PC-9 (cell line): Measurements from ENCODE around the gene UVRAG. TPM values are rescaled to one million over a fixed set of nuclear protein-coding genes. Genes with fewer than 3 reads are reported as not detected.

Experiments
- BruUV-seq: library from RNA; stranded (reverse); fragments of 400-500 nt; replicated peaks from 2 replicates; lab custom pipeline; 2021; lab: Mats Ljungman, UMichigan
- CTCF ChIA-PET: fragments of 300-600 bp; sonication (Branson Sonifier 250); formaldehyde crosslinking; loops from one replicate; lab custom pipeline; 2022; ENCODE audit warnings: antibody characterized with exemption; lab: Charles Lee
- POLR2A ChIA-PET: fragments of 300-600 bp; sonication (Branson Sonifier 250); formaldehyde crosslinking; loops from one replicate; lab custom pipeline; 2022; ENCODE audit warnings: antibody characterized with exemption; ENCODE audit not compliant: unreplicated experiment; lab: Charles Lee
- DNase-seq, 2 experiments: peaks; one replicate each; pipeline versions ENCODE4 v3.0.0 to v3.0.0-alpha.2; 2015 to 2022; ENCODE audit warnings: mixed read lengths in 1 of 2
- H2AFZ ChIP-seq: fragments of 200-600 bp; sonication (generic); 2 replicates; pipeline ENCODE4 v1.8.1; 2017; ENCODE audit warnings: antibody characterized with exemption
- H3F3A ChIP-seq: fragments of 200-600 bp; sonication (generic); 2 replicates; pipeline ENCODE4 v1.8.1; 2017; ENCODE audit warnings: antibody characterized with exemption, mild to moderate bottlenecking, low read depth; ENCODE audit not compliant: insufficient read depth
- H3K27ac ChIP-seq: fragments of 200-600 bp; sonication (generic); 2 replicates; pipeline ENCODE4 v1.6.1; 2016; ENCODE audit warnings: mixed run types
- H3K27me3 ChIP-seq: fragments of 200-600 bp; sonication (generic); 2 replicates; pipeline ENCODE4 v1.6.1; 2016; ENCODE audit warnings: low read depth, mixed run types; ENCODE audit not compliant: insufficient read depth
- H3K36me3 ChIP-seq: fragments of 200-600 bp; sonication (generic); 2 replicates; pipeline ENCODE4 v1.6.1; 2016; ENCODE audit warnings: low read depth, mixed run types
- H3K4me1 ChIP-seq: fragments of 200-600 bp; sonication (generic); replicated peaks from 2 replicates; pipeline ENCODE4 v1.6.1; 2016; ENCODE audit warnings: mixed run types; ENCODE audit not compliant: insufficient read depth
- H3K4me2 ChIP-seq: fragments of 200-600 bp; sonication (generic); 2 replicates; pipeline ENCODE4 v1.6.1; 2017; ENCODE audit warnings: mixed run types
- H3K4me3 ChIP-seq: fragments of 200-600 bp; sonication (generic); 2 replicates; pipeline ENCODE4 v1.6.1; 2016; ENCODE audit warnings: mixed run types
- H3K79me2 ChIP-seq: fragments of 200-600 bp; sonication (generic); 2 replicates; pipeline ENCODE4 v1.6.1; 2017; ENCODE audit warnings: low read depth, mixed run types
- H3K9me2 ChIP-seq: fragments of 200-600 bp; sonication (generic); 2 replicates; pipeline ENCODE4 v1.8.1; 2017; ENCODE audit warnings: mild to moderate bottlenecking; ENCODE audit not compliant: insufficient read depth
- H3K9me3 ChIP-seq: fragments of 200-600 bp; sonication (generic); 2 replicates; pipeline ENCODE4 v1.8.1; 2016; ENCODE audit warnings: low read depth; ENCODE audit not compliant: insufficient read depth
- H4K20me1 ChIP-seq: fragments of 200-600 bp; sonication (generic); 2 replicates; pipeline ENCODE4 v1.8.1; 2017; ENCODE audit not compliant: insufficient read depth
- CTCF ChIP-seq: fragments of 200-600 bp; sonication (generic); conservative IDR thresholded peaks from 2 replicates; pipeline ENCODE4 v1.6.1; 2017; ENCODE audit warnings: mixed run types, antibody characterized with exemption, mild to moderate bottlenecking, moderate library complexity
- EZH2 ChIP-seq: fragments of 200-600 bp; sonication (generic); IDR thresholded peaks from 2 replicates; pipeline ENCODE4 v1.8.0; 2017; ENCODE audit warnings: antibody characterized with exemption, low read depth
- intact Hi-C: fragments of 100-400 bp; cut with micrococcal nuclease; formaldehyde crosslinking; loops from one replicate; pipeline ENCODE4 v1.10.0; 2022; ENCODE audit not compliant: unreplicated experiment
- total RNA-seq: library from RNA; stranded (reverse); gene quantifications from 2 replicates; pipeline ENCODE4 v1.2.3, GENCODE V29; 2021

Gene UVRAG
- total RNA-seq, 1 experiment from 2014 or later = 20.4 TPM

GRCh38 chr11:76103460-76103859, 288.4 kb downstream of the UVRAG start:
- Histone ChIP-seq H3K79me2 (no peaks in the 10 kb centered on the region), H2AFZ (no peak overlapping the region), H3K4me1 (no peaks in the 10 kb centered on the region), H3K36me3 (peaks cover 4% of the 10 kb centered on the region; the same call in 1 of the 2 replicates), H4K20me1 (no peaks in the 10 kb centered on the region), H3K9me3 (no peaks in the 10 kb centered on the region), H3K4me2 (no peak overlapping the region), H3K27ac (no peak overlapping the region), H3K9me2 (no peaks in the 10 kb centered on the region), H3K27me3 (no peaks in the 10 kb centered on the region), H3F3A (no peaks in the 10 kb centered on the region), H3K4me3 (no peak overlapping the region)
- ChIA-PET CTCF (no interaction called here), POLR2A (no interaction called here)
- BruUV-seq = no TSS peak
- TF ChIP-seq EZH2 = no peak
- intact Hi-C loops = no loop called here
- no peak for DNase-seq

GRCh38 chr11:76104285-76104684, 289.3 kb downstream of the UVRAG start:
- no peaks in the 10 kb centered on the region for H3K79me2 ChIP-seq
- H2AFZ ChIP-seq = no peak overlapping the region
- ChIA-PET CTCF (no interaction called here), POLR2A (no interaction called here)
- intact Hi-C loops = no loop called here
- H3K4me3 ChIP-seq = no peak overlapping the region
- no peaks in the 10 kb centered on the region for H3K9me2 ChIP-seq
- no peaks in the 10 kb centered on the region for H3K9me3 ChIP-seq
- H3K4me2 ChIP-seq = no peak overlapping the region
- no TSS peak for BruUV-seq
- no peaks in the 10 kb centered on the region for H3F3A ChIP-seq
- no peaks in the 10 kb centered on the region for H4K20me1 ChIP-seq
- no peaks in the 10 kb centered on the region for H3K27me3 ChIP-seq
- H3K4me1 ChIP-seq = no peaks in the 10 kb centered on the region
- peaks cover under 1% of the 10 kb centered on the region; the same call in 1 of the 2 replicates for H3K36me3 ChIP-seq
- H3K27ac ChIP-seq = no peak overlapping the region
- no peak for DNase-seq
- TF ChIP-seq CTCF (no peak), EZH2 (no peak)

- ChIA-PET POLR2A (no interaction called here), CTCF (interaction anchor here (0.6 to 0.7 kb wide), 2 partner anchors 20 to 118 kb away, joined by 3 to 8 read pairs; no protein-coding TSS in a partner anchor)
- Histone ChIP-seq H3K4me3 (no peak overlapping the region), H3K27ac (no peak overlapping the region), H3K4me1 (no peaks in the 10 kb centered on the region), H3K9me3 (no peaks in the 10 kb centered on the region), H3K27me3 (no peaks in the 10 kb centered on the region), H3K79me2 (no peaks in the 10 kb centered on the region), H4K20me1 (no peaks in the 10 kb centered on the region), H3K9me2 (no peaks in the 10 kb centered on the region), H3F3A (no peaks in the 10 kb centered on the region), H2AFZ (no peak overlapping the region), H3K36me3 (no peaks in the 10 kb centered on the region), H3K4me2 (no peak overlapping the region)
- no peak for DNase-seq
- no TSS peak for BruUV-seq
- no peak for TF ChIP-seq CTCF
- no peak for TF ChIP-seq EZH2
- intact Hi-C loops = no loop called here
Observed at GRCh38 chr11:76105637-76106036, 290.6 kb downstream of the UVRAG start.

GRCh38 chr11:76107971-76108370, 293.0 kb downstream of the UVRAG start:
- intact Hi-C loops = no loop called here
- H3K9me3 ChIP-seq = no peaks in the 10 kb centered on the region
- CTCF ChIA-PET = no interaction called here
- H3K9me2 ChIP-seq = no peaks in the 10 kb centered on the region
- no TSS peak for BruUV-seq
- H3K4me3 ChIP-seq = no peak overlapping the region
- H3K4me1 ChIP-seq = no peaks in the 10 kb centered on the region
- no peaks in the 10 kb centered on the region for H3K36me3 ChIP-seq
- H3F3A ChIP-seq = no peaks in the 10 kb centered on the region
- H3K27me3 ChIP-seq = no peaks in the 10 kb centered on the region
- H4K20me1 ChIP-seq = no peaks in the 10 kb centered on the region
- POLR2A ChIA-PET = no interaction called here
- no peaks in the 10 kb centered on the region for H3K79me2 ChIP-seq
- no peak overlapping the region for H3K27ac ChIP-seq
- H2AFZ ChIP-seq = no peak overlapping the region
- DNase-seq = no peak
- H3K4me2 ChIP-seq = no peak overlapping the region
- TF ChIP-seq EZH2 (no peak), CTCF (no peak)
